ENCODE results near the gene MAP3K14. TPM values are rescaled to one million over a fixed set of nuclear protein-coding genes. Genes with fewer than 3 reads are reported as not detected.
A peak's percentile ranks its signal among the peaks of the same experiment; 100 is the strongest.

MAP3K14 gene
- total RNA-seq, 1 experiment from 2014 or later, result 58.3 TPM

GRCh38 chr17:45320349-45320930 lies 3.6 kb upstream of the MAP3K14 start:
- intact Hi-C loops (cut with micrococcal nuclease; ENCODE audit: unreplicated experiment), result no loop called here
- no peaks in the 10 kb centered on the region for H3K36me3 ChIP-seq (ENCODE audit: low read depth)
- peak overlapping the region; percentile 95 for H3K27ac ChIP-seq
- H3K9me2 ChIP-seq (ENCODE audit: insufficient read depth), result no peaks in the 10 kb centered on the region
- ChIA-PET CTCF (interaction anchor here (0.6 kb wide), 1 partner anchor 44 kb away, joined by 3 read pairs; no protein-coding TSS in a partner anchor), POLR2A (ENCODE audit: unreplicated experiment) (interaction anchor here (1.2 kb wide), 1 partner anchor 52 kb away, joined by 5 read pairs; no protein-coding TSS in a partner anchor)
- no TSS peak for BruUV-seq (replicated peaks)
- H3F3A ChIP-seq (ENCODE audit: insufficient read depth, low read depth), result peaks cover 62% of the 10 kb centered on the region
- peak; percentile 45 to 88 for DNase-seq
- no peaks in the 10 kb centered on the region for H4K20me1 ChIP-seq (ENCODE audit: insufficient read depth)
- no peaks in the 10 kb centered on the region for H3K9me3 ChIP-seq (ENCODE audit: insufficient read depth, low read depth)
- H3K79me2 ChIP-seq (ENCODE audit: low read depth), result peaks cover 16% of the 10 kb centered on the region
- no peaks in the 10 kb centered on the region for H3K27me3 ChIP-seq (ENCODE audit: insufficient read depth, low read depth)
- no peak overlapping the region for H2AFZ ChIP-seq
- H3K4me2 ChIP-seq, result peak overlapping the region; percentile 98
- TF ChIP-seq CTCF (conservative IDR thresholded peaks at IDR 0.05) (no peak), EZH2 (IDR thresholded peaks at IDR 0.05; ENCODE audit: low read depth) (no peak)
- H3K4me1 ChIP-seq (replicated peaks; ENCODE audit: insufficient read depth), result peaks cover 51% of the 10 kb centered on the region
- peak overlapping the region; percentile 7; the same call in 1 of the 2 replicates for H3K4me3 ChIP-seq

GRCh38 chr17:45319239-45319703 lies 2.5 kb upstream of the MAP3K14 start:
- H4K20me1 ChIP-seq (ENCODE audit: insufficient read depth), result peaks cover 4% of the 10 kb centered on the region; the same call in 1 of the 2 replicates
- intact Hi-C loops (cut with micrococcal nuclease; ENCODE audit: unreplicated experiment), result loop anchor here (1.0 to 10.0 kb wide), 3 partner anchors 42 to 184 kb away; partner anchors contain the start of genes ACBD4 and PLCD3
- H3K79me2 ChIP-seq (ENCODE audit: low read depth), result peaks cover 27% of the 10 kb centered on the region
- peak overlapping the region; percentile 95 for H3K27ac ChIP-seq
- H3K9me2 ChIP-seq (ENCODE audit: insufficient read depth), result no peaks in the 10 kb centered on the region
- no peaks in the 10 kb centered on the region for H3K27me3 ChIP-seq (ENCODE audit: insufficient read depth, low read depth)
- BruUV-seq (replicated peaks), result no TSS peak
- H3F3A ChIP-seq (ENCODE audit: insufficient read depth, low read depth), result peaks cover 71% of the 10 kb centered on the region
- peak overlapping the region; percentile 63; the same call in 1 of the 2 replicates for H3K4me3 ChIP-seq
- peaks cover 63% of the 10 kb centered on the region for H3K4me1 ChIP-seq (replicated peaks; ENCODE audit: insufficient read depth)
- TF ChIP-seq EZH2 (IDR thresholded peaks at IDR 0.05; ENCODE audit: low read depth), result no peak
- TF ChIP-seq CTCF (conservative IDR thresholded peaks at IDR 0.05), result no peak
- H3K9me3 ChIP-seq (ENCODE audit: insufficient read depth, low read depth), result no peaks in the 10 kb centered on the region
- no peaks in the 10 kb centered on the region; the same call in 1 of the 2 replicates for H3K36me3 ChIP-seq (ENCODE audit: low read depth)
- H3K4me2 ChIP-seq, result peak overlapping the region; percentile 98
- ChIA-PET CTCF (no interaction called here), POLR2A (ENCODE audit: unreplicated experiment) (interaction anchor here (0.6 to 1.5 kb wide), 2 partner anchors 43 to 53 kb away, joined by 4 to 6 read pairs; no protein-coding TSS in a partner anchor)
- DNase-seq, result peak; percentile 40 to 99
- peak overlapping the region; percentile 5; the same call in 1 of the 2 replicates for H2AFZ ChIP-seq

GRCh38 chr17:45318561-45319230 lies 1.9 kb upstream of the MAP3K14 start:
- H3K4me1 ChIP-seq (replicated peaks; ENCODE audit: insufficient read depth), result peaks cover 68% of the 10 kb centered on the region
- no peaks in the 10 kb centered on the region for H3K9me2 ChIP-seq (ENCODE audit: insufficient read depth)
- H3K27me3 ChIP-seq (ENCODE audit: insufficient read depth, low read depth), result no peaks in the 10 kb centered on the region
- H3K9me3 ChIP-seq (ENCODE audit: insufficient read depth, low read depth), result no peaks in the 10 kb centered on the region
- peak; percentile 68 to 87 for DNase-seq
- H3K4me3 ChIP-seq, result peak overlapping the region; percentile 63; the same call in 1 of the 2 replicates
- H3K79me2 ChIP-seq (ENCODE audit: low read depth), result peaks cover 33% of the 10 kb centered on the region
- peak overlapping the region; percentile 95 for H3K27ac ChIP-seq
- peak overlapping the region; percentile 5; the same call in 1 of the 2 replicates for H2AFZ ChIP-seq
- no TSS peak for BruUV-seq (replicated peaks)
- H3K36me3 ChIP-seq (ENCODE audit: low read depth), result no peaks in the 10 kb centered on the region; the same call in 1 of the 2 replicates
- H3F3A ChIP-seq (ENCODE audit: insufficient read depth, low read depth), result peaks cover 77% of the 10 kb centered on the region
- intact Hi-C loops (cut with micrococcal nuclease; ENCODE audit: unreplicated experiment), result loop anchor here (1.0 to 10.0 kb wide), 3 partner anchors 41 to 184 kb away; partner anchors contain the start of genes ACBD4 and PLCD3
- CTCF ChIA-PET, result no interaction called here
- peak overlapping the region; percentile 98 for H3K4me2 ChIP-seq
- peaks cover 10% of the 10 kb centered on the region; the same call in 1 of the 2 replicates for H4K20me1 ChIP-seq (ENCODE audit: insufficient read depth)
- POLR2A ChIA-PET (ENCODE audit: unreplicated experiment), result interaction anchor here (0.6 to 1.5 kb wide), 2 partner anchors 42 to 53 kb away, joined by 4 to 6 read pairs; no protein-coding TSS in a partner anchor
- TF ChIP-seq CTCF (conservative IDR thresholded peaks at IDR 0.05), result no peak
- no peak for TF ChIP-seq EZH2 (IDR thresholded peaks at IDR 0.05; ENCODE audit: low read depth)
